Measurements from ENCODE around the gene HHAT.

HHAT gene

GRCh38 chr1:210681158-210681557 lies 352.5 kb downstream of the HHAT start:
- TF ChIP-seq ZFX (IDR thresholded peaks at IDR 0.05; ENCODE audit: borderline replicate concordance) (no peak), CTCF (IDR thresholded peaks at IDR 0.05) (no peak)
- no peak overlapping the region for H3K27ac ChIP-seq

GRCh38 chr1:210683403-210684047 lies 354.8 kb downstream of the HHAT start:
- no peak overlapping the region for H3K27ac ChIP-seq

GRCh38 chr1:210684466-210685294 lies 356.0 kb downstream of the HHAT start:
- no peak overlapping the region for H3K27ac ChIP-seq
- TF ChIP-seq ZFX (IDR thresholded peaks at IDR 0.05; ENCODE audit: borderline replicate concordance) (no peak), CTCF (IDR thresholded peaks at IDR 0.05) (no peak)

More at GRCh38 chr1:210683403-210684047, 354.8 kb downstream of the HHAT start:
- TF ChIP-seq ZFX (IDR thresholded peaks at IDR 0.05; ENCODE audit: borderline replicate concordance) (no peak), CTCF (IDR thresholded peaks at IDR 0.05) (no peak)

- no peak for TF ChIP-seq CTCF (IDR thresholded peaks at IDR 0.05)
- H3K27ac ChIP-seq, result no peak overlapping the region
Measured at GRCh38 chr1:210685295-210685650, 356.6 kb downstream of the HHAT start.

GRCh38 chr1:210686841-210687240 lies 358.1 kb downstream of the HHAT start:
- TF ChIP-seq ZFX (IDR thresholded peaks at IDR 0.05; ENCODE audit: borderline replicate concordance) (no peak), CTCF (IDR thresholded peaks at IDR 0.05) (no peak)
- no peak overlapping the region for H3K27ac ChIP-seq

GRCh38 chr1:210687582-210688279 lies 359.0 kb downstream of the HHAT start:
- no peak overlapping the region for H3K27ac ChIP-seq
- no peak for TF ChIP-seq CTCF (IDR thresholded peaks at IDR 0.05)
- no peak for TF ChIP-seq ZFX (IDR thresholded peaks at IDR 0.05; ENCODE audit: borderline replicate concordance)

All from 22Rv1 (cell line).